Astrocyte (in vitro differentiated cells and primary cell): ENCODE measurements around the gene PRKCA. TPM values are rescaled to one million over a fixed set of nuclear protein-coding genes. Genes with fewer than 3 reads are reported as not detected.
"Not testable (repeated sequence)": the region's sequence is repeated elsewhere in the genome, so short reads cannot be mapped to it uniquely, and the experiment has no call there.

Source experiments
- DNase-seq: peaks from one replicate; pipeline ENCODE4 v3.0.0-alpha.2; 2010; ENCODE audit warnings: low read depth
- FAIRE-seq: peaks from 2 replicates; lab custom pipeline; 2011; peaks lifted over from hg19 to GRCh38; lab: Jason Lieb, UNC
- H2AFZ ChIP-seq: 2 replicates; pipeline ENCODE4 v1.6.0; 2012; ENCODE audit warnings: low read depth, low read length, inconsistent platforms
- H3K27ac ChIP-seq: 2 replicates; pipeline ENCODE4 v1.5.1; 2011; ENCODE audit warnings: low read depth, low read length, inconsistent platforms
- H3K27me3 ChIP-seq: 2 replicates; pipeline ENCODE4 v1.6.0; 2011; ENCODE audit warnings: low read length, inconsistent platforms; ENCODE audit not compliant: insufficient read depth
- H3K36me3 ChIP-seq: 2 replicates; pipeline ENCODE4 v1.5.1; 2011; ENCODE audit warnings: low read length, inconsistent platforms; ENCODE audit not compliant: insufficient read depth
- H3K4me1 ChIP-seq: 2 replicates; pipeline ENCODE4 v1.5.1; 2011; ENCODE audit warnings: low read length, inconsistent platforms; ENCODE audit not compliant: insufficient read depth
- H3K4me2 ChIP-seq: 2 replicates; pipeline ENCODE4 v1.6.0; 2012; ENCODE audit warnings: low read length, inconsistent platforms
- H3K4me3 ChIP-seq: 2 replicates; pipeline ENCODE4 v1.5.1; 2011; ENCODE audit warnings: low read depth, mild to moderate bottlenecking, low read length, inconsistent platforms; ENCODE audit not compliant: insufficient read depth
- H3K79me2 ChIP-seq: 2 replicates; pipeline ENCODE4 v1.6.0; 2012; ENCODE audit warnings: mild to moderate bottlenecking, low read length, inconsistent platforms; ENCODE audit not compliant: insufficient read depth
- H3K9ac ChIP-seq: 2 replicates; pipeline ENCODE4 v1.6.0; 2012; ENCODE audit warnings: mild to moderate bottlenecking, low read length, inconsistent platforms
- H3K9me3 ChIP-seq: 2 replicates; pipeline ENCODE4 v1.5.1; 2012; ENCODE audit warnings: low read depth, mild to moderate bottlenecking, low read length, inconsistent platforms; ENCODE audit not compliant: insufficient read depth
- H4K20me1 ChIP-seq: 2 replicates; pipeline ENCODE4 v1.6.0; 2012; ENCODE audit warnings: low read length, inconsistent platforms; ENCODE audit not compliant: insufficient read depth
- H3K27ac Mint-ChIP-seq: one replicate; pipeline ENCODE4 v1.8.0; 2021; ENCODE audit warnings: mild to moderate bottlenecking, mixed read lengths; ENCODE audit not compliant: unreplicated experiment
- H3K27me3 Mint-ChIP-seq: one replicate; pipeline ENCODE4 v1.8.0; 2021; ENCODE audit warnings: low read depth, mixed read lengths; ENCODE audit not compliant: unreplicated experiment
- H3K36me3 Mint-ChIP-seq: one replicate; pipeline ENCODE4 v1.8.0; 2021; ENCODE audit warnings: low read depth, mixed read lengths; ENCODE audit not compliant: unreplicated experiment
- H3K4me1 Mint-ChIP-seq: one replicate; pipeline ENCODE4 v1.8.0; 2021; ENCODE audit warnings: low read depth, mixed read lengths; ENCODE audit not compliant: unreplicated experiment
- H3K4me3 Mint-ChIP-seq: one replicate; pipeline ENCODE4 v1.8.0; 2021; ENCODE audit warnings: mild to moderate bottlenecking, moderate library complexity, mixed read lengths; ENCODE audit not compliant: unreplicated experiment
- H3K9me3 Mint-ChIP-seq: one replicate; pipeline ENCODE4 v1.8.0; 2021; ENCODE audit warnings: mild to moderate bottlenecking, mixed read lengths; ENCODE audit not compliant: unreplicated experiment
- EZH2 ChIP-seq: IDR thresholded peaks from 2 replicates; pipeline ENCODE4 v1.6.1; 2012; ENCODE audit warnings: mild to moderate bottlenecking, low read length, inconsistent platforms; ENCODE audit not compliant: insufficient read depth
- total RNA-seq: library from RNA; stranded (reverse); gene quantifications from 2 replicates; pipeline ENCODE4 v1.2.1, GENCODE V29; 2021
- TF ChIP-seq, protein P1 (sequence below): IDR thresholded peaks from 2 replicates; pipeline ENCODE4 v1.5.1; 2011; ENCODE audit warnings: low read depth, mild to moderate bottlenecking, inconsistent platforms, low read length, moderate library complexity; ENCODE audit not compliant: insufficient read depth

The PRKCA gene
- total RNA-seq, 1 donor from 2014 or later, result 49.9 TPM

DNA sequence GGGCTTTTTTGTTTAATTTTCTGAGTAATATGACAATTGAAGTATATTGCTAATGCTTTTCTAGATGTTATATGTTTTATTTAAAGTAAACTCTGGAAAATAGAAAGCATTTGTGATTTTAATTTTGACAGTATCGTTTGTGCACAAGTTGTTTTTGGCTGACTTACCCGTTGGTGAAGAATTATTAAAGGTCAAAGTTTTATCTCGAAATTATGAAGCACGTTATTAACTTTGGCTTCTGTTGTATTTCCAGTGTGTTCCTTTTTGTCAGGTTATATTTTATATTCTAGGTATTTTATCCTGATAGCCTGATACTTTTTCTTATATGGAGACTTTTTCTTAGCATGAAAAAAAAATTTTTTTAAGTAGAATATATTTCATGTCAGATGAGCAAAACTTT lies 16.8 kb downstream of the PRKCA start:
- DNase-seq (no peak), FAIRE-seq (no peak)
- Histone ChIP-seq H3K79me2 (peaks cover 71% of the 10 kb centered on the region), H3K4me3 (no peak overlapping the region), H3K27me3 (no peaks in the 10 kb centered on the region), H3K9ac (no peak overlapping the region), H3K36me3 (no peaks in the 10 kb centered on the region), H2AFZ (no peak overlapping the region), H3K4me1 (peaks cover 7% of the 10 kb centered on the region), H3K9me3 (peaks cover 5% of the 10 kb centered on the region), H3K27ac (no peak overlapping the region), H4K20me1 (peaks cover 16% of the 10 kb centered on the region), H3K4me2 (no peak overlapping the region)
- H3K27me3 Mint-ChIP-seq, result no peaks in the 10 kb centered on the region
- peaks cover 6% of the 10 kb centered on the region for H3K4me1 Mint-ChIP-seq
- TF ChIP-seq, protein P1, sequence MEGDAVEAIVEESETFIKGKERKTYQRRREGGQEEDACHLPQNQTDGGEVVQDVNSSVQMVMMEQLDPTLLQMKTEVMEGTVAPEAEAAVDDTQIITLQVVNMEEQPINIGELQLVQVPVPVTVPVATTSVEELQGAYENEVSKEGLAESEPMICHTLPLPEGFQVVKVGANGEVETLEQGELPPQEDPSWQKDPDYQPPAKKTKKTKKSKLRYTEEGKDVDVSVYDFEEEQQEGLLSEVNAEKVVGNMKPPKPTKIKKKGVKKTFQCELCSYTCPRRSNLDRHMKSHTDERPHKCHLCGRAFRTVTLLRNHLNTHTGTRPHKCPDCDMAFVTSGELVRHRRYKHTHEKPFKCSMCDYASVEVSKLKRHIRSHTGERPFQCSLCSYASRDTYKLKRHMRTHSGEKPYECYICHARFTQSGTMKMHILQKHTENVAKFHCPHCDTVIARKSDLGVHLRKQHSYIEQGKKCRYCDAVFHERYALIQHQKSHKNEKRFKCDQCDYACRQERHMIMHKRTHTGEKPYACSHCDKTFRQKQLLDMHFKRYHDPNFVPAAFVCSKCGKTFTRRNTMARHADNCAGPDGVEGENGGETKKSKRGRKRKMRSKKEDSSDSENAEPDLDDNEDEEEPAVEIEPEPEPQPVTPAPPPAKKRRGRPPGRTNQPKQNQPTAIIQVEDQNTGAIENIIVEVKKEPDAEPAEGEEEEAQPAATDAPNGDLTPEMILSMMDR, result no peak
- no peak for TF ChIP-seq EZH2
- no peak overlapping the region for H3K4me3 Mint-ChIP-seq
- no peak overlapping the region for H3K27ac Mint-ChIP-seq
- peaks cover 17% of the 10 kb centered on the region for H3K36me3 Mint-ChIP-seq
- H3K9me3 Mint-ChIP-seq, result peaks cover 6% of the 10 kb centered on the region

DNA sequence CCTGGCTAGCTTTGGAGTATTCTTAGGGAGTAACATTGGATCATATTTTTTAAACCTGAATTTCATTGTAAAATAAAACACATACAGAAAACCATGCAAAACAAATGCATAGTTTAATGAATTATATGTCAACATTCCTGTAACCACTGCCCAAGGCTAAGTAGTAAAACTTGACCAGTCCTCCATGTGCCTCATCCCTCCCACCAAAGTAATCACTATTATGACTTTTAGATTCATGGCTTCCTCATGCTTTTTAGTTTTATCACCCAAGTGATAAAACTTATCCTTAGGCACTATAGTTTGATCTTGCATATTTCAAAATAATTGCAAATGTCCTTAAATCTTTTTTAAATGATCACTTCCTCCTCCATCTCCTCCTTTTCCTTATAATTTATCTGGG lies 20.4 kb downstream of the PRKCA start:
- peaks cover 5% of the 10 kb centered on the region for H3K9me3 ChIP-seq
- no peaks in the 10 kb centered on the region for H3K27me3 ChIP-seq
- no peak overlapping the region for H3K4me3 ChIP-seq
- H2AFZ ChIP-seq, result no peak overlapping the region
- no peak for DNase-seq
- no peak overlapping the region for H3K27ac ChIP-seq
- no peak for FAIRE-seq
- H3K27me3 Mint-ChIP-seq, result no peaks in the 10 kb centered on the region
- no peak overlapping the region for H3K4me2 ChIP-seq
- no peaks in the 10 kb centered on the region for H3K36me3 ChIP-seq
- no peak for TF ChIP-seq EZH2
- TF ChIP-seq, protein P1, result no peak
- peaks cover 42% of the 10 kb centered on the region for H4K20me1 ChIP-seq
- no peak overlapping the region for H3K9ac ChIP-seq
- H3K4me1 ChIP-seq, result no peaks in the 10 kb centered on the region
- H3K9me3 Mint-ChIP-seq, result peaks cover 6% of the 10 kb centered on the region
- peaks cover 3% of the 10 kb centered on the region for H3K4me1 Mint-ChIP-seq
- H3K79me2 ChIP-seq, result peaks cover 87% of the 10 kb centered on the region
- H3K36me3 Mint-ChIP-seq, result peaks cover 14% of the 10 kb centered on the region
- H3K27ac Mint-ChIP-seq, result no peak overlapping the region
- no peak overlapping the region for H3K4me3 Mint-ChIP-seq

DNA sequence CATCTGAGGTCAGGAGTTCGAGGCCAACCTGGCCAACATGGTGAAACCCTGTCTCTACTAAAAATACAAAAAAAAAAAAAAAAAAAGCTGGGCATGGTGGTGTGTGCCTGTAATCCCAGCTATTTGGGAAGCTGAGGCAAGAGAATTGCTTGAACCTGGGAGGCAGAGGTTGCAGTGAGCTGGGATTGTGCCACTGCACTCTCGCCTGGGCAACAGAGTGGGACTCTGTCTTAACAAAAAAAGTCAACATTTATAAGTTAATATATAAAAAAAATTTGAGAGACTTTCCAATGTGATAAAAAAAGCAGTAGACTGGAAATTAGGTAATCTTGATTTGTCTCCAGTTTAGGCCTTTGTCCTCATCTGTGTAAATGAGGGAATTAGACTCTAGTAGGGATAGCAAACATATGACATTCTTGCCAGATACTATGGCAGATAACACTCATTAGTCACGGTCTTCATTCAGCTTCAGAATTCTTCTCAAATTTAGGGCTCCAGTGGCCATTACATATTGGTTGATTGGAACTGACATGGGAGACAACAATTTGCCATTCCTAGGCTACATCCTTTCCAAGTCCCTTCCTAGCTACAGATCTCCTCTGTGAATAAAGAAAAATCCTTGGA lies 22.1 kb downstream of the PRKCA start:
- not testable (repeated sequence) for FAIRE-seq, H3K27ac ChIP-seq, H3K36me3 ChIP-seq, H2AFZ ChIP-seq, H3K4me3 ChIP-seq, H3K27me3 ChIP-seq, H3K4me2 ChIP-seq, H3K9me3 Mint-ChIP-seq, H3K9ac ChIP-seq, DNase-seq, H3K27ac Mint-ChIP-seq, H3K4me1 ChIP-seq, H3K4me3 Mint-ChIP-seq, H3K9me3 ChIP-seq, H3K27me3 Mint-ChIP-seq, H3K4me1 Mint-ChIP-seq
- peaks cover 85% of the 10 kb centered on the region for H3K79me2 ChIP-seq
- peaks cover 56% of the 10 kb centered on the region for H4K20me1 ChIP-seq
- peaks cover 24% of the 10 kb centered on the region for H3K36me3 Mint-ChIP-seq
